Caco-2 (cell line): Measurements from ENCODE around the gene TGM3. TPM values are rescaled to one million over a fixed set of nuclear protein-coding genes. Genes with fewer than 3 reads are reported as not detected.

ENCODE experiments used
- BruUV-seq: library from RNA; stranded (reverse); fragments of 400-500 nt; replicated peaks from 2 replicates; lab custom pipeline; 2021; lab: Mats Ljungman, UMichigan
- CTCF ChIA-PET: fragments of 300-600 bp; sonication (Branson Sonifier 250); formaldehyde crosslinking; loops from one replicate; lab custom pipeline; 2022; ENCODE audit warnings: antibody characterized with exemption; lab: Charles Lee
- POLR2A ChIA-PET: fragments of 300-600 bp; sonication (Branson Sonifier 250); formaldehyde crosslinking; loops from one replicate; lab custom pipeline; 2022; ENCODE audit warnings: antibody characterized with exemption; lab: Charles Lee
- DNase-seq, 2 experiments: peaks; one replicate each; pipeline versions ENCODE4 v3.0.0 to v3.0.0-alpha.2; 2020 to 2022
- H3K27me3 ChIP-seq: replicated peaks from 2 replicates; pipeline ENCODE4 v1.6.0; 2011; ENCODE audit warnings: low read length; ENCODE audit not compliant: control insufficient read depth, insufficient read depth
- H3K36me3 ChIP-seq: 2 replicates; pipeline ENCODE4 v1.5.1; 2011; ENCODE audit warnings: low read length; ENCODE audit not compliant: control insufficient read depth, insufficient read depth
- H3K4me1 ChIP-seq: fragments of 250-450 bp; sonication (Bioruptor Pico); 2 replicates; pipeline ENCODE4 v1.5.1; 2020; ENCODE audit warnings: mild to moderate bottlenecking
- H3K4me3 ChIP-seq: 2 replicates; pipeline ENCODE4 v1.5.1; 2011; ENCODE audit warnings: low read depth, mild to moderate bottlenecking, control low read depth, low read length
- H3K9me3 ChIP-seq: fragments of 250-450 bp; sonication (Bioruptor Pico); 2 replicates; pipeline ENCODE4 v1.5.1; 2020; ENCODE audit warnings: mild to moderate bottlenecking, moderate library complexity
- H3K27ac Mint-ChIP-seq: one replicate; pipeline ENCODE4 v1.8.0; 2022; ENCODE audit warnings: mixed read lengths; ENCODE audit not compliant: unreplicated experiment
- H3K27me3 Mint-ChIP-seq: one replicate; pipeline ENCODE4 v1.8.0; 2022; ENCODE audit warnings: mixed read lengths; ENCODE audit not compliant: insufficient read depth, unreplicated experiment
- H3K36me3 Mint-ChIP-seq: one replicate; pipeline ENCODE4 v1.8.0; 2022; ENCODE audit warnings: mild to moderate bottlenecking, mixed read lengths; ENCODE audit not compliant: insufficient read depth, unreplicated experiment
- H3K4me1 Mint-ChIP-seq: one replicate; pipeline ENCODE4 v1.8.0; 2022; ENCODE audit warnings: low read depth, mixed read lengths; ENCODE audit not compliant: unreplicated experiment
- H3K4me3 Mint-ChIP-seq: one replicate; pipeline ENCODE4 v1.8.0; 2022; ENCODE audit warnings: mild to moderate bottlenecking, moderate library complexity, mixed read lengths; ENCODE audit not compliant: unreplicated experiment
- H3K9me3 Mint-ChIP-seq: one replicate; pipeline ENCODE4 v1.8.0; 2022; ENCODE audit warnings: mixed read lengths; ENCODE audit not compliant: unreplicated experiment
- CTCF ChIP-seq, 2 experiments: fragments of 200-600 bp in 1 of 2; IDR thresholded peaks; 1 replicate in 1 of 2; 2 replicates in 1 of 2; pipeline versions ENCODE4 v1.5.1 to v1.8.0; 2011 to 2022; ENCODE audit warnings: antibody characterized with exemption in 1 of 2, control low read depth in 1 of 2, inconsistent platforms in 1 of 2, low read depth in 1 of 2, low read length in 1 of 2, mild to moderate bottlenecking in 1 of 2, moderate library complexity in 1 of 2; ENCODE audit not compliant: insufficient read depth in 1 of 2, severe bottlenecking in 1 of 2, unreplicated experiment in 1 of 2
- intact Hi-C: fragments of 100-400 bp; cut with micrococcal nuclease; formaldehyde crosslinking; loops from one replicate; pipeline ENCODE4 v1.10.0; 2022; ENCODE audit not compliant: unreplicated experiment
- total RNA-seq: library from RNA; stranded (reverse); gene quantifications from 2 replicates; pipeline ENCODE4 v1.2.3, GENCODE V29; 2022

The TGM3 gene
- total RNA-seq, 1 experiment from 2014 or later, result 0.20 TPM

- no peak for DNase-seq
- H3K27ac Mint-ChIP-seq, result no peak overlapping the region
- H3K9me3 Mint-ChIP-seq, result peaks cover 9% of the 10 kb centered on the region
- H3K4me1 Mint-ChIP-seq, result no peaks in the 10 kb centered on the region
- POLR2A ChIA-PET, result no interaction called here
- BruUV-seq, result no TSS peak
- H3K36me3 ChIP-seq, result no peaks in the 10 kb centered on the region
- no peaks in the 10 kb centered on the region for H3K4me1 ChIP-seq
- intact Hi-C loops, result no loop called here
- H3K4me3 ChIP-seq, result no peak overlapping the region
- peaks cover 5% of the 10 kb centered on the region for H3K36me3 Mint-ChIP-seq
- no peaks in the 10 kb centered on the region for H3K9me3 ChIP-seq
- CTCF ChIA-PET, result interaction anchor here (1.5 kb wide), 1 partner anchor 12 kb away, joined by 3 read pairs; no protein-coding TSS in a partner anchor
- H3K27me3 Mint-ChIP-seq, result peaks cover 19% of the 10 kb centered on the region
- TF ChIP-seq CTCF (IDR thresholded peaks at IDR 0.05; ENCODE audit: insufficient read depth in 1 of 2, low read depth in 1 of 2, low read length in 1 of 2, severe bottlenecking in 1 of 2, unreplicated experiment in 1 of 2), result no peak
- H3K4me3 Mint-ChIP-seq, result no peak overlapping the region
- H3K27me3 ChIP-seq, result no peaks in the 10 kb centered on the region
Measured at GRCh38 chr20:2374346-2375125, 78.7 kb downstream of the TGM3 start.

- H3K9me3 Mint-ChIP-seq, result no peaks in the 10 kb centered on the region
- peaks cover 5% of the 10 kb centered on the region for H3K36me3 Mint-ChIP-seq
- no peaks in the 10 kb centered on the region for H3K4me1 ChIP-seq
- intact Hi-C loops, result no loop called here
- no peak overlapping the region for H3K27ac Mint-ChIP-seq
- H3K27me3 Mint-ChIP-seq, result peaks cover 6% of the 10 kb centered on the region
- TF ChIP-seq CTCF (IDR thresholded peaks at IDR 0.05; ENCODE audit: insufficient read depth in 1 of 2, low read depth in 1 of 2, low read length in 1 of 2, severe bottlenecking in 1 of 2, unreplicated experiment in 1 of 2), result no peak
- CTCF ChIA-PET, result interaction anchor here (0.7 kb wide), 1 partner anchor 10 kb away, joined by 4 read pairs; no protein-coding TSS in a partner anchor
- no peak overlapping the region for H3K4me3 ChIP-seq
- no peak overlapping the region for H3K4me3 Mint-ChIP-seq
- no peaks in the 10 kb centered on the region for H3K27me3 ChIP-seq
- no peak for DNase-seq
- H3K4me1 Mint-ChIP-seq, result no peaks in the 10 kb centered on the region
- no peaks in the 10 kb centered on the region for H3K9me3 ChIP-seq
- BruUV-seq, result no TSS peak
- H3K36me3 ChIP-seq, result no peaks in the 10 kb centered on the region
- POLR2A ChIA-PET, result no interaction called here
Measured at GRCh38 chr20:2378893-2379292, 83.1 kb downstream of the TGM3 start.

- BruUV-seq, result no TSS peak
- H3K36me3 Mint-ChIP-seq, result peaks cover 5% of the 10 kb centered on the region
- TF ChIP-seq CTCF (IDR thresholded peaks at IDR 0.05; ENCODE audit: insufficient read depth in 1 of 2, low read depth in 1 of 2, low read length in 1 of 2, severe bottlenecking in 1 of 2, unreplicated experiment in 1 of 2), result no peak
- no peak overlapping the region for H3K27ac Mint-ChIP-seq
- ChIA-PET CTCF (no interaction called here), POLR2A (no interaction called here)
- H3K27me3 Mint-ChIP-seq, result peaks cover 3% of the 10 kb centered on the region
- no peaks in the 10 kb centered on the region for H3K4me1 ChIP-seq
- intact Hi-C loops, result no loop called here
- no peaks in the 10 kb centered on the region for H3K9me3 ChIP-seq
- no peaks in the 10 kb centered on the region for H3K9me3 Mint-ChIP-seq
- no peaks in the 10 kb centered on the region for H3K4me1 Mint-ChIP-seq
- H3K36me3 ChIP-seq, result no peaks in the 10 kb centered on the region
- H3K27me3 ChIP-seq, result no peaks in the 10 kb centered on the region
- H3K4me3 ChIP-seq, result no peak overlapping the region
- no peak overlapping the region for H3K4me3 Mint-ChIP-seq
- DNase-seq, result no peak
Measured at GRCh38 chr20:2379511-2380229, 83.9 kb downstream of the TGM3 start.
